K562 (cell line): ENCODE data around the gene CRYBG2. TPM values are rescaled to one million over a fixed set of nuclear protein-coding genes. Genes with fewer than 3 reads are reported as not detected.

Experiments used
- ASH1L ChIP-seq: fragments of 450-650 bp; IDR thresholded peaks from 2 replicates; pipeline ENCODE4 v1.6.1; 2018; ENCODE audit warnings: borderline replicate concordance, mild to moderate bottlenecking, low read depth; ENCODE audit not compliant: partially characterized antibody
- ATF4 ChIP-seq: fragments of 450-650 bp; formaldehyde crosslinking; IDR thresholded peaks from 2 replicates; pipeline ENCODE4 v1.4.0; 2022; ENCODE audit warnings: mild to moderate bottlenecking, moderate library complexity
- BCLAF1 ChIP-seq, 2 experiments: fragments of 450-650 bp in 1 of 2; IDR thresholded peaks; 2 replicates each; pipeline ENCODE4 v1.6.1; 2011 to 2017; ENCODE audit warnings: low read depth in 2 of 2, antibody characterized with exemption in 1 of 2, borderline replicate concordance in 1 of 2, low read length in 1 of 2, mild to moderate bottlenecking in 1 of 2, mixed read lengths in 1 of 2; ENCODE audit not compliant: control insufficient read depth in 1 of 2
- BRCA1 ChIP-seq, 2 experiments: fragments of 450-650 bp in 1 of 2; sonication (generic) in 1 of 2; formaldehyde crosslinking in 1 of 2; IDR thresholded peaks; 2 replicates each; pipeline versions ENCODE4 v1.5.0 to v1.6.1; 2017 to 2020; ENCODE audit warnings: mild to moderate bottlenecking in 1 of 2, missing genetic modification reagents in 1 of 2
- CBFA2T2 ChIP-seq: fragments of 450-650 bp; conservative IDR thresholded peaks from 2 replicates; pipeline ENCODE4 v1.6.1; 2017; ENCODE audit warnings: mild to moderate bottlenecking
- CBX3 ChIP-seq, 2 experiments: IDR thresholded peaks; 1 replicate in 1 of 2; 2 replicates in 1 of 2; pipeline ENCODE4 v1.6.1; 2012; ENCODE audit warnings: inconsistent platforms in 2 of 2, low read length in 2 of 2, borderline replicate concordance in 1 of 2, control low read depth in 1 of 2
- CHD2 ChIP-seq: IDR thresholded peaks from 2 replicates; pipeline ENCODE4 v1.6.1; 2011; ENCODE audit warnings: low read depth, low read length
- EP300 ChIP-seq: IDR thresholded peaks from 2 replicates; pipeline ENCODE4 v1.6.1; 2012; ENCODE audit warnings: low read length, improper control_type of control experiment
- GTF2E2 ChIP-seq: fragments of 200-800 bp; sonication (Bioruptor generic); IDR thresholded peaks from 2 replicates; pipeline ENCODE4 v1.6.1; 2016; ENCODE audit warnings: missing genetic modification characterization, missing compliant biosample characterization
- GTF3C2 ChIP-seq: IDR thresholded peaks from 3 replicates; pipeline ENCODE4 v1.6.1; 2011; ENCODE audit warnings: borderline replicate concordance, mild to moderate bottlenecking, moderate library complexity; ENCODE audit not compliant: insufficient read length; ENCODE audit errors: extremely low read depth
- HCFC1 ChIP-seq: IDR thresholded peaks from 2 replicates; pipeline ENCODE4 v1.6.1; 2012; ENCODE audit warnings: low read depth, low read length, improper control_type of control experiment
- MCM2 ChIP-seq: fragments of 450-650 bp; IDR thresholded peaks from 2 replicates; pipeline ENCODE4 v1.6.1; 2017; ENCODE audit warnings: low read depth, mild to moderate bottlenecking
- PKNOX1 ChIP-seq: fragments of 450-650 bp; IDR thresholded peaks from 2 replicates; pipeline ENCODE4 v1.6.1; 2016
- RB1 ChIP-seq: fragments of 450-650 bp; IDR thresholded peaks from 2 replicates; pipeline ENCODE4 v1.6.1; 2017; ENCODE audit warnings: low read depth, mild to moderate bottlenecking
- SETDB1 ChIP-seq: IDR thresholded peaks from one replicate; pipeline ENCODE4 v1.6.1; 2012; ENCODE audit warnings: low read length, control low read depth, inconsistent platforms
- USF2 ChIP-seq: sonication (generic); formaldehyde crosslinking; IDR thresholded peaks from 2 replicates; pipeline ENCODE4 v1.5.0; 2020; ENCODE audit warnings: missing genetic modification reagents
- ZNF274 ChIP-seq: IDR thresholded peaks from 2 replicates; pipeline ENCODE4 v1.6.1; 2011; ENCODE audit warnings: low read depth, mild to moderate bottlenecking, low read length, moderate library complexity, borderline replicate concordance
- polyA plus RNA-seq, 8 experiments: library from polyadenylated mRNA; depleted of rRNA in 4 of 8; stranded (reverse) in 5 of 8; unstranded in 3 of 8; fragments of >200 nt; fragmentation: Nextera tagmentation in 2 of 8; fragmentation: Illumina TruSeq in 1 of 8; extraction: Ambion mirVana in 2 of 8; extraction: Trizol in 1 of 8; gene quantifications; 2 replicates each; pipeline versions ENCODE4 v1.2.1 to v1.2.3, GENCODE V29; 2011 to 2014; ENCODE audit warnings: inconsistent platforms in 1 of 8, missing spikeins in 1 of 8
- total RNA-seq, 7 experiments: library from RNA; depleted of rRNA in 6 of 7; stranded (reverse); fragments of >200 nt in 6 of 7; fragmentation: Illumina TruSeq in 2 of 7; extraction: Trizol in 2 of 7; gene quantifications; 2 replicates each; pipeline versions ENCODE4 v1.2.1 to v1.2.3, GENCODE V29; 2011 to 2021; ENCODE audit warnings: low replicate concordance in 1 of 7

The CRYBG2 gene
- total and polyA plus RNA-seq, 9 of the 15 experiments (the other 6 are each of a cell fraction or from before 2014, with no cell fraction given): 0.39 to 8.5 (median 3.7) TPM

- TF ChIP-seq HCFC1 (peak; percentile 5; the same call in 1 of the 2 replicates), CBX3 (IDR thresholded peaks at IDR 0.05; ENCODE audit: borderline replicate concordance in 1 of 2, low read length in 2 of 2) (no peak), ASH1L (no peak), GTF2E2 (tag) (peak; percentile 84; the same call in 1 of the 2 replicates), GTF3C2 (peak; percentile 14), MCM2 (no peak), SETDB1 (no peak), ATF4 (CRISPR knock-in tag) (no peak; the same call in 1 of the 2 replicates), BRCA1 (IDR thresholded peaks at IDR 0.05) (no peak), BRCA1 (CRISPR knock-in tag; IDR thresholded peaks at IDR 0.05) (no peak; the same call in 1 of the 2 replicates), CBFA2T2 (no peak), CHD2 (peak; percentile 53), BCLAF1 (IDR thresholded peaks at IDR 0.05; ENCODE audit: borderline replicate concordance in 1 of 2, control insufficient read depth in 1 of 2, low read depth in 2 of 2, low read length in 1 of 2) (0 out of 4 replicates have a peak, but pooled peaks of 1 of the 2 experiments have one; percentile 48), USF2 (CRISPR knock-in tag) (no peak), ZNF274 (no peak), RB1 (peak; percentile 79; the same call in 1 of the 2 replicates), EP300 (peak; percentile 13; the same call in 1 of the 2 replicates), PKNOX1 (peak; percentile 24; the same call in 1 of the 2 replicates)
These were observed 74.2 kb downstream of the CRYBG2 start, which contains the start of gene SH3BGRL3 (continued) for GRCh38 chr1:26279456-26280332.
